GM11168 (cell line): ENCODE results near the gene RERG.
"Not testable (repeated sequence)": the region's sequence is repeated elsewhere in the genome, so short reads cannot be mapped to it uniquely, and the experiment has no call there.

ENCODE experiments used
- in situ Hi-C: fragments of 300-500 bp; cut with MboI; formaldehyde crosslinking; loops from one replicate; pipeline ENCODE4 v1.12.0; 2022; ENCODE audit warnings: low sequenced_read_pairs; ENCODE audit not compliant: unreplicated experiment

The RERG gene

GRCh38 chr12:15155271-15155670, 65.9 kb downstream of the RERG start:
- in situ Hi-C loops, result no loop called here

- in situ Hi-C loops, result no loop called here
These were observed 67.1 kb downstream of the RERG start for GRCh38 chr12:15154103-15154502.

DNA sequence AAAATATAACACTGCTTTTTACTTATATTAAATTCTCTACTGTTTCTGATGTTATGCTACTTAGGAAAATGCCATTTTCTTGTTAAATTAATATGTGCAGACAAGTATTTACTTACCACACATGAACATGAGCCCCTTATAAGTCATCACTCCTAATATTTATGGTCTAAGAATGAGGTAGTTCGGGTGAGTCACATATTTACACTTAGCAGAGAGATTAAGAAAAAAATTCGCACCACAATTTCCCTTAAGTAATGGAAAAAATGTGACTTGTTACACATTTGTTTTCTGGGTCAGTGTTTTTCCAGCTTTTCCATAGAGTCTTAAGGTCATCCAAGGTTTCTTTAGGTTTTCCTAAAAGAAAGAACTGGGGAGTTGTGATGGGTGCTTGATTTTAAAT, 68.3 kb downstream of the RERG start:
- in situ Hi-C loops, result no loop called here

DNA sequence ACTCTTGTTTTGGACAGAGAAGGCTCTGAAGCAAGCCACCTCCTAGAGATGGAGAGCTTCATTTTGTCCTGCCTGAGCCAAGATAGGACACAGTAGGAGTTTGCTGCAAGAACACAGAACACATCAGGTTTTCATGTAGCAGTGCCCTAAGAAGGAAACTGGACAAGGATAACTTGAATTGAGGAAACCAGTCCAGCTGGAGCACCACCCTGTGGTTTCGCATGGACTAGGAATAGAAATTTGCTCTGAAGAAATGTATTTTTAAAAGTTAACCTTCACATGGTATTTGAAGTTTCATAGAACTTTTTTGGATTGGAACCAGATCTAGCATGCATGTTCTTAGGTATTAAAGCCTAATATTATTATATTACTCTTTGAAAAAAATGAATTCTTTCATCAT, 68.8 kb downstream of the RERG start:
- in situ Hi-C loops, result no loop called here

GRCh38 chr12:15151161-15152091, 69.8 kb downstream of the RERG start:
- in situ Hi-C loops, result no loop called here

GRCh38 chr12:15146585-15146984, 74.6 kb downstream of the RERG start:
- in situ Hi-C loops, result no loop called here

DNA sequence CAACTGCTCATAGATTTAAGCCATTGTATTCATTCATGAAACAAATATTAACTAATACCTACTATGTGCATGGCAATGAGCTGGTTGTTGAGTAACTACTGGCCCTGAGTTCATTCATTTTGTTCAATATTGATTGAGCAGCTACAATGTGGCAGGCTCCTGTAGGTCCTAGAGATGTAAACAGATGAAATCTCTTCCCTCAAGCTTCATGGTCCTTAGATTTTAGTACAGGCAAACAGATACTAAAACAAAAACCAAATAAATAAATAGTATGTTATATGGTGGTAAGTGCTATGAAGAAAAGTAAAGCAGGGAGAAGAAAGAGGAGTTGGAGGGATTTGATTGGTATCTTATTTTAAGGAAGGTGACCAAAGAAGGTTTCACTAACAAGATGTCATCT, 77.8 kb downstream of the RERG start:
- in situ Hi-C loops, result no loop called here

GRCh38 chr12:15142711-15143110, 78.5 kb downstream of the RERG start:
- in situ Hi-C loops, result no loop called here

DNA sequence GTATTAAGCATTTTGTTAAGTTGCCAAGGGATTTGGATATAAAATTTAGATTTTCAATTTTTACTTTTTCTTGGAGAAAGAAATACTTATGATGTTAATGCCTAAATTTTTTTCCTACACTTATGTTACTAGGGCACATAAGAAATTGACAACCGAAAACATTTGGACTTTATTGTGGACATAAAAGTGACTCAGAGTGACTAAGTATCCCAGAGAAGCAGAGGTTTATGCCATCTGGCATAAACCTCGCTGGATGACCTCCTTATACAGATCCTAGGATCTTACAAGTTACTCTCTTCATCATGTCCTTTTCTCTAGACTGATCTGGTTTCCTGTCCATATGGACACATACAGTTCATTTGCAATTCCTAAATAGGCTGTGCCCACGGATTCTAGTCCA, 89.8 kb downstream of the RERG start:
- in situ Hi-C loops, result no loop called here

GRCh38 chr12:15130541-15130940, 90.7 kb downstream of the RERG start:
- in situ Hi-C loops, result no loop called here

GRCh38 chr12:15123401-15123800, 97.8 kb downstream of the RERG start:
- in situ Hi-C loops, result no loop called here

DNA sequence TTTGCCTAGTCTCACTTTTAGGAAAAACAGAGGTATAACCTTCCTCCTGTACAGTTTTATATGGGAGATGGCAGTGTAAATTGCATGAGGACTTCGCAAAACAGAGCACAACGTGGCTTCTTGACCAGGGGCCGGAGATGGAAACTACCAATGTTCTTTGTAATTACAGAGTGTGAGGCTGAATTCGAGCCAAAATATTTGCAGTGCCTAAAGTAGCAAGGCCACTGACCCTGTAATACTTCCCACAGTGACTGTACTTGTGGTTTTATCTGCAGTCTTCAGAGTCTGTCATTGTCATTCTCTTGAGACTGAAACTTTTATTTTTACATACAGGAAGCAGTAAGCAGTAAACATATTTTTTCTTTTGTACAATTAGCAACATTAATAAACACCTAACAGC, 98.9 kb downstream of the RERG start:
- in situ Hi-C loops, result no loop called here

DNA sequence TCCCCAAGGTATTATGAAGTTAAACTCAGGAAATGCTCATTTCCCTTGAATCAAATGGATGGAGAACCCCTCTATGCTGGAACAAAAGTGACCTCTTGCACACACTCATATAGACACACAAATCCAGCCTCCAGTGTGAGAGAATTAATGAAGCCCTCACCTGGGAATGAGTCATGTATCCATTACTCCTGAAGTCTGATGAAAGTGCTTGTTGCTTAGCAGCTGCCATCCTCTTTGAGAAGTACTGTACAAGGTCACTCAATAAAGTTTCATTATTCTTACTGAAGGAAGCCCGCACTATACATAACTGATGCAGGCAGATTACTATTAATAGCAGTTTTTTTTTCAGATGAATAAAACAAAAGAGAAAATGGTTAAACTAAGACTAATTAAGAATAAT, 102.3 kb downstream of the RERG start:
- in situ Hi-C loops, result no loop called here

GRCh38 chr12:15116983-15117382, 104.2 kb downstream of the RERG start:
- in situ Hi-C loops, result no loop called here

- in situ Hi-C loops, result no loop called here
These were observed 105.1 kb downstream of the RERG start for GRCh38 chr12:15116086-15116485.

DNA sequence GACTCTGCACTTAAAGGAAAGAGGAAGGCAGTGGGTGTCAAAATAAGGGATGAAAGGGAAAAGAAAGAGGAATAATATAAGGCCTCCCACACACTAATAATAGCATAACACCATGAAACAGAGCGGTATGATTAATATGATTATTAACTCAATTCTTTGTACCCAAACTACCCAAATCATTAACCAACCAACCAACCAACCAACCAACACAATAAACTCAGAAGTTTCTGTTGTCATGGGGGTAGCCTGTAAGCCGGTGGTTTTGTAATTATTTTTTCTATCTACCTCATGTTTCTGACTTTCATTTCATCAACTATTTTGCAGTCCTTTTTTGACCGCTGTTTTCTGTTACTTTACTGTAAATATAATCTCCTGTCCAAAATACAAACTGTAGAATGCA, 105.8 kb downstream of the RERG start:
- in situ Hi-C loops, result no loop called here

DNA sequence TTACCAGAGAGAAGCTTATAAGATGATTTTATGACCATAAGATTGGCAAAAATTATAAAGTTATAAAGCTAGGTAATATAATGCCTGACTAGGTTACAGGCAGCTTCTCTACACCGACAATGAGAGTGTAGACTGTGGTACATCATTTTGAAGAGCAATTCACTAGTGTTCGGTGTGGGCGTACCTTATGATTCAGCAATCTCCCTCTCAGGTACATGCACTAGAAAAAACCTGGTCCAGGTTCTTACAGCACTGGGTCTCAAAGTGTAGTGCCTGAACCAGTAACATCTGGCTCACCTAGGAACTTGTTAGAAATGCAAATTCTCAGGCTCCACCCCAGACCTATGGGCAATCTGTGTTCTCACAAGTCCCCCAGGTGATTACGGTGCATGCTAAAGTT, 106.7 kb downstream of the RERG start:
- in situ Hi-C loops, result no loop called here

DNA sequence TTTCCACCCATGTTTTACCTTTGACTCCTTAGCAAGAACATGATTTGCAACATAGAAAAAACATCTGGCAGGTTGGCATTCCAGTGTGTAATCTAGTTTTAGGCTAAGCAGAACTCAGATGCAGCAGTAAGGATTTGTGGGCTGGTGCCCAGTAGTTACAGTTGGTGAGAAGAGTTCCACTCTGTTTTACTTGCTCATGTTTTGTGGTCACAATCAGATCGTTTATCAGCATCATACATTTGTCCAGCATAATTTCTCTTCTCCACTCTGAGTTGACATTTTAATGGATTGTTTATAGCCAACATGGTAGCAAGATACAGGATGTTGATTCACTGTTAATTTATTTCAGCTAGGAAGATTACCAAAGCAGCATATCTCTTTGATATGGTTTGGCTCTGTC, 128.4 kb downstream of the RERG start:
- in situ Hi-C loops, result no loop called here

DNA sequence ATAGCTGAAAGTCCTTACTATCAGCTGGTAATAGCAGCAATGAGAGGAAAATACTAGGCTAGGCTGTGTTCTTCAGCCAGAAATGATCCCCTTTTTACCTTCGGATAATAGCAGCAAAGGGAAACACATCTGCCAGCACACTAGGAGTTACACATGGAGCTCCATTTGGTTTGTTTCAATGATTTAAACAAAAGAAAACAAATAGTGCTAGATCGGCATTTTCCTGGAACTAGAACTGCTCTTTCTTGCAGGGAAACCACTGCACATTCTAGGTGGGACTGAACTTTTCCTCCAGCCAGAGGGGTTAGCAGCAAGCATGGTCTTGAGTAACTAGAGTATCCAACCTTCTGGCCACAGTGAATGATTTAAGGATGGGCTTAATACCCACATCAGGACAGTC, 130.8 kb downstream of the RERG start:
- in situ Hi-C loops, result no loop called here

- in situ Hi-C loops, result no loop called here
These were observed 133.1 kb downstream of the RERG start for GRCh38 chr12:15088105-15088504.

GRCh38 chr12:15077751-15078150, 143.5 kb downstream of the RERG start:
- in situ Hi-C loops, result not testable (repeated sequence)

GRCh38 chr12:15074351-15074750, 146.9 kb downstream of the RERG start:
- in situ Hi-C loops, result no loop called here
